Gastroesophageal sphincter (tissue), 2 donors: ENCODE data around the gene YIF1B.

Source experiments
- POLR2A ChIP-seq, 2 donors: fragments of 450-650 bp; IDR thresholded peaks; one replicate each; pipeline ENCODE4 v1.6.1; 2017; ENCODE audit warnings: antibody characterized with exemption in 2 of 2, mild to moderate bottlenecking in 2 of 2, moderate library complexity in 1 of 2
- POLR2AphosphoS5 ChIP-seq: sonication (generic); formaldehyde crosslinking; IDR thresholded peaks from one replicate; pipeline ENCODE4 v1.6.1; 2017; ENCODE audit warnings: antibody characterized with exemption

- no peak for TF ChIP-seq POLR2A (IDR thresholded peaks at IDR 0.05)
- TF ChIP-seq POLR2AphosphoS5: no peak
Measured at GRCh38 chr19:38290631-38291147, 25.1 kb downstream of the YIF1B start.
